Breast epithelium (tissue), 3 donors: ENCODE results near the gene UTP11.

ENCODE experiments used
- POLR2A ChIP-seq: fragments of 450-650 bp; IDR thresholded peaks from one replicate; pipeline ENCODE4 v1.6.1; 2016; ENCODE audit warnings: antibody characterized with exemption, mild to moderate bottlenecking, moderate library complexity
- POLR2AphosphoS5 ChIP-seq, 3 donors: sonication (generic); formaldehyde crosslinking; IDR thresholded peaks; one replicate each; pipeline ENCODE4 v1.6.1; 2017; ENCODE audit warnings: antibody characterized with exemption in 3 of 3
- TF ChIP-seq, protein P1 (sequence below), 3 donors: fragments of 450-650 bp; IDR thresholded peaks; one replicate each; pipeline ENCODE4 v1.5.1; 2016 to 2017; ENCODE audit warnings: antibody characterized with exemption in 3 of 3, mild to moderate bottlenecking in 3 of 3, moderate library complexity in 3 of 3

DNA sequence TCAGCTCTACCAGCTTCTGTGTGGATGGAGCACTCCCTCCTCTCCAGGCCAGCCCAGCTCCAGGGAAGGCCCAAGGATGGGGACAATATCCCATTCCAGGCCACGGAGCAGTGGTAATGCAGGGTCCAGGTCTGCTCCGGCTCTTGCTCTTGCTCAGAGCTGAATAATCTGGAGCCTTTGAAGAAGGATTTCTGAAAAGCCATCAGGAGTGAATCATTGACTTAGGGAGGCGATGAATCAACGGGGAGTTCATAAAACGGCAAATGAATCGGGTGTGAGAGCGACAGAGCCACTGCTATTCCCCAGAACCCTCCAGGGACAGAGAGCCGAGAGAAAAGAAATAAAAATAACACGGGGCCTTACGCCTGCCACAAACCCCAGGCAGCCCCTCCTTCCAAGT lies 26.3 kb downstream of the UTP11 start:
- TF ChIP-seq, protein P1, sequence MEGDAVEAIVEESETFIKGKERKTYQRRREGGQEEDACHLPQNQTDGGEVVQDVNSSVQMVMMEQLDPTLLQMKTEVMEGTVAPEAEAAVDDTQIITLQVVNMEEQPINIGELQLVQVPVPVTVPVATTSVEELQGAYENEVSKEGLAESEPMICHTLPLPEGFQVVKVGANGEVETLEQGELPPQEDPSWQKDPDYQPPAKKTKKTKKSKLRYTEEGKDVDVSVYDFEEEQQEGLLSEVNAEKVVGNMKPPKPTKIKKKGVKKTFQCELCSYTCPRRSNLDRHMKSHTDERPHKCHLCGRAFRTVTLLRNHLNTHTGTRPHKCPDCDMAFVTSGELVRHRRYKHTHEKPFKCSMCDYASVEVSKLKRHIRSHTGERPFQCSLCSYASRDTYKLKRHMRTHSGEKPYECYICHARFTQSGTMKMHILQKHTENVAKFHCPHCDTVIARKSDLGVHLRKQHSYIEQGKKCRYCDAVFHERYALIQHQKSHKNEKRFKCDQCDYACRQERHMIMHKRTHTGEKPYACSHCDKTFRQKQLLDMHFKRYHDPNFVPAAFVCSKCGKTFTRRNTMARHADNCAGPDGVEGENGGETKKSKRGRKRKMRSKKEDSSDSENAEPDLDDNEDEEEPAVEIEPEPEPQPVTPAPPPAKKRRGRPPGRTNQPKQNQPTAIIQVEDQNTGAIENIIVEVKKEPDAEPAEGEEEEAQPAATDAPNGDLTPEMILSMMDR (IDR thresholded peaks at IDR 0.05), result no peak
- no peak for TF ChIP-seq POLR2AphosphoS5 (IDR thresholded peaks at IDR 0.05)
- TF ChIP-seq POLR2A, result no peak
